GM23338 (cell line): ENCODE results near the gene OAT. TPM values are rescaled to one million over a fixed set of nuclear protein-coding genes. Genes with fewer than 3 reads are reported as not detected.

ENCODE experiments used
- ATAC-seq: fragments of 200-7000 bp; cut with Tn5 transposase; 3 replicates; pipeline ENCODE4 v1.9.1; 2020
- DNase-seq: peaks from one replicate; pipeline ENCODE4 v3.0.0-alpha.2; 2015; ENCODE audit warnings: low spot score
- H2AFZ ChIP-seq: fragments of 200-600 bp; sonication (generic); 2 replicates; pipeline ENCODE4 v1.8.0; 2016; ENCODE audit warnings: antibody characterized with exemption, mild to moderate bottlenecking, moderate library complexity
- H3F3A ChIP-seq: fragments of 200-600 bp; sonication (generic); replicated peaks from 2 replicates; pipeline ENCODE4 v1.8.0; 2017; ENCODE audit warnings: antibody characterized with exemption, mixed run types, low read depth
- H3K27ac ChIP-seq: fragments of 200-600 bp; sonication (generic); 2 replicates; pipeline ENCODE4 v1.6.1; 2016; ENCODE audit warnings: low read depth
- H3K27me3 ChIP-seq: fragments of 200-600 bp; sonication (generic); 2 replicates; pipeline ENCODE4 v1.8.0; 2016; ENCODE audit warnings: mild to moderate bottlenecking, mixed run types, moderate library complexity; ENCODE audit not compliant: insufficient read depth
- H3K36me3 ChIP-seq: fragments of 200-600 bp; sonication (generic); 2 replicates; pipeline ENCODE4 v1.8.0; 2016; ENCODE audit warnings: mild to moderate bottlenecking; ENCODE audit not compliant: insufficient read depth
- H3K4me1 ChIP-seq: fragments of 200-600 bp; sonication (generic); 2 replicates; pipeline ENCODE4 v1.8.0; 2016; ENCODE audit warnings: mild to moderate bottlenecking, moderate library complexity; ENCODE audit not compliant: insufficient read depth
- H3K4me2 ChIP-seq: fragments of 200-600 bp; sonication (generic); 2 replicates; pipeline ENCODE4 v1.7.1; 2017; ENCODE audit warnings: mixed run types
- H3K4me3 ChIP-seq: fragments of 200-600 bp; sonication (generic); 2 replicates; pipeline ENCODE4 v1.6.1; 2016; ENCODE audit warnings: mixed run types
- H3K79me2 ChIP-seq: fragments of 200-600 bp; sonication (generic); replicated peaks from 2 replicates; pipeline ENCODE4 v1.8.0; 2017; ENCODE audit warnings: mild to moderate bottlenecking; ENCODE audit not compliant: insufficient read depth
- H3K9me2 ChIP-seq: fragments of 200-600 bp; sonication (generic); 2 replicates; pipeline ENCODE4 v1.8.0; 2017; ENCODE audit not compliant: insufficient read depth
- H4K20me1 ChIP-seq: fragments of 200-600 bp; sonication (generic); replicated peaks from 2 replicates; pipeline ENCODE4 v1.8.0; 2017; ENCODE audit warnings: mild to moderate bottlenecking; ENCODE audit not compliant: insufficient read depth
- H3K27ac Mint-ChIP-seq: 2 replicates; pipeline ENCODE4 v1.8.0; 2020; ENCODE audit warnings: inconsistent platforms, mild to moderate bottlenecking, moderate library complexity, mixed read lengths
- H3K27me3 Mint-ChIP-seq: 3 replicates; pipeline ENCODE4 v1.8.0; 2022; ENCODE audit warnings: low read depth, mild to moderate bottlenecking, moderate library complexity, mixed read lengths, inconsistent platforms; ENCODE audit not compliant: insufficient read depth, poor library complexity
- H3K36me3 Mint-ChIP-seq: 3 replicates; pipeline ENCODE4 v1.8.0; 2021; ENCODE audit warnings: low read depth, mild to moderate bottlenecking, inconsistent platforms, moderate library complexity, mixed read lengths
- H3K4me1 Mint-ChIP-seq: 3 replicates; pipeline ENCODE4 v1.8.0; 2020; ENCODE audit warnings: mild to moderate bottlenecking, inconsistent platforms, mixed read lengths
- H3K4me3 Mint-ChIP-seq: 3 replicates; pipeline ENCODE4 v1.8.0; 2021; ENCODE audit warnings: moderate library complexity, mild to moderate bottlenecking, inconsistent platforms, mixed read lengths
- H3K9me3 Mint-ChIP-seq: 3 replicates; pipeline ENCODE4 v1.8.0; 2020; ENCODE audit warnings: moderate library complexity, mild to moderate bottlenecking, inconsistent platforms, mixed read lengths
- CTCF ChIP-seq, 2 experiments: fragments of 200-600 bp in 1 of 2; sonication (generic) in 1 of 2; conservative IDR thresholded peaks; 2 replicates each; pipeline versions ENCODE4 v1.5.1 to v1.6.1; 2016 to 2017; ENCODE audit warnings: antibody characterized with exemption in 2 of 2, low read depth in 2 of 2, mild to moderate bottlenecking in 2 of 2, moderate library complexity in 1 of 2
- EZH2 ChIP-seq: fragments of 200-600 bp; sonication (generic); IDR thresholded peaks from one replicate; pipeline ENCODE4 v1.8.0; 2017; ENCODE audit warnings: antibody characterized with exemption, mild to moderate bottlenecking, low read depth; ENCODE audit not compliant: unreplicated experiment
- EZH2phosphoT487 ChIP-seq: fragments of 200-600 bp; sonication (generic); IDR thresholded peaks from one replicate; pipeline ENCODE4 v1.8.1; 2018; ENCODE audit warnings: antibody characterized with exemption; ENCODE audit not compliant: unreplicated experiment
- JUNB ChIP-seq: IDR thresholded peaks from one replicate; pipeline ENCODE4 v1.6.1; 2016; ENCODE audit warnings: antibody characterized with exemption; ENCODE audit not compliant: unreplicated experiment
- NANOG ChIP-seq: IDR thresholded peaks from 2 replicates; pipeline ENCODE4 v1.6.1; 2016; ENCODE audit warnings: antibody characterized with exemption, borderline replicate concordance
- POLR2AphosphoS5 ChIP-seq: IDR thresholded peaks from 2 replicates; pipeline ENCODE4 v1.6.1; 2016; ENCODE audit warnings: antibody characterized with exemption, low read depth
- REST ChIP-seq: IDR thresholded peaks from one replicate; pipeline ENCODE4 v1.6.1; 2018; ENCODE audit warnings: antibody characterized with exemption; ENCODE audit not compliant: unreplicated experiment
- ZNF114 ChIP-seq: fragments of 250-450 bp; sonication (Bioruptor Pico); IDR thresholded peaks from 2 replicates; pipeline ENCODE4 v1.5.0; 2020; ENCODE audit warnings: mild to moderate bottlenecking, moderate library complexity
- ZNF462 ChIP-seq: fragments of 250-450 bp; sonication (Bioruptor Pico); IDR thresholded peaks from 2 replicates; pipeline ENCODE4 v1.5.0; 2020; ENCODE audit warnings: mild to moderate bottlenecking, moderate library complexity
- polyA plus RNA-seq: library from polyadenylated mRNA; unstranded; fragments of >200 nt; fragmentation: Nextera tagmentation; extraction: Ambion mirVana; gene quantifications from 2 replicates; pipeline ENCODE4 v1.2.1, GENCODE V29; 2016
- total RNA-seq: library from RNA; depleted of rRNA; stranded (reverse); fragments of >200 nt; shearing (Covaris generic); gene quantifications from 2 replicates; pipeline ENCODE4 v1.2.3, GENCODE V29; 2014

OAT gene
- total and polyA plus RNA-seq, 2 experiments from 2014 or later: 131 to 139 TPM

- TF ChIP-seq ZNF462 (CRISPR knock-in tag) (no peak), POLR2AphosphoS5 (no peak), REST (no peak), EZH2phosphoT487 (no peak)
Observed at GRCh38 chr10:124372899-124373298, 45.8 kb downstream of the OAT start (continued).

- peaks cover 4% of the 10 kb centered on the region; the same call in 1 of the 2 replicates for H3K9me2 ChIP-seq
- no peaks in the 10 kb centered on the region for H4K20me1 ChIP-seq
- no peaks in the 10 kb centered on the region for H3K79me2 ChIP-seq
- no peaks in the 10 kb centered on the region for H3F3A ChIP-seq
- Mint-ChIP-seq H3K27ac (no peak overlapping the region), H3K27me3 (no peaks in the 10 kb centered on the region), H3K4me1 (peaks cover 13% of the 10 kb centered on the region), H3K9me3 (peaks cover 3% of the 10 kb centered on the region; the same call in 2 of the 3 replicates), H3K4me3 (no peak overlapping the region), H3K36me3 (no peaks in the 10 kb centered on the region)
- ATAC-seq (no peak), DNase-seq (no peak)
- no peak overlapping the region for H2AFZ ChIP-seq
- no peak overlapping the region for H3K4me2 ChIP-seq
- H3K27me3 ChIP-seq: no peaks in the 10 kb centered on the region
- no peak overlapping the region for H3K4me3 ChIP-seq
- no peaks in the 10 kb centered on the region for H3K4me1 ChIP-seq
- H3K27ac ChIP-seq: no peak overlapping the region
- no peaks in the 10 kb centered on the region for H3K36me3 ChIP-seq
- TF ChIP-seq REST (no peak), NANOG (no peak), POLR2AphosphoS5 (no peak), EZH2 (no peak), ZNF114 (CRISPR knock-in tag) (no peak), CTCF (conservative IDR thresholded peaks at IDR 0.05; ENCODE audit: low read depth in 2 of 2) (no peak), JUNB (no peak)
Observed at GRCh38 chr10:124370426-124370825, 48.3 kb downstream of the OAT start.
